HepG2 (cell line): Measurements from ENCODE around the gene MED19. TPM values are rescaled to one million over a fixed set of nuclear protein-coding genes. Genes with fewer than 3 reads are reported as not detected.

Experiments
- ATAC-seq: fragments of 200-7000 bp; cut with Tn5 transposase; 3 replicates; pipeline ENCODE4 v1.9.1; 2020; ENCODE audit warnings: mild to moderate bottlenecking, moderate library complexity
- BruUV-seq: library from RNA; stranded (reverse); fragments of 400-500 nt; replicated peaks from 2 replicates; lab custom pipeline; 2021; lab: Mats Ljungman, UMichigan
- CTCF ChIA-PET: fragments of 300-600 bp; formaldehyde crosslinking; extraction: SDS; loops from one replicate; lab custom pipeline; 2021; ENCODE audit warnings: low total read pairs, inconsistent platforms, low intra/inter-chr PET ratio; lab: Yijun Ruan, JAX
- POLR2A ChIA-PET: fragments of 350-600 bp; sonication (Branson Sonifier 250); formaldehyde crosslinking; loops from one replicate; lab custom pipeline; 2020; ENCODE audit warnings: antibody characterized with exemption, inconsistent platforms; lab: Yijun Ruan, JAX
- DNase-seq: peaks from one replicate; pipeline ENCODE4 v3.0.0-alpha.2; 2015; ENCODE audit warnings: low spot score
- FAIRE-seq: peaks from 3 replicates; lab custom pipeline; 2011; peaks lifted over from hg19 to GRCh38; lab: Jason Lieb, UNC
- H2AFZ ChIP-seq: one replicate; pipeline ENCODE4 v1.6.1; 2011; ENCODE audit warnings: low read length, inconsistent platforms
- H3K27ac ChIP-seq: fragments of 300-600 bp; 3 replicates; pipeline ENCODE4 v1.8.0; 2011; ENCODE audit warnings: mixed run types, mild to moderate bottlenecking, mixed read lengths, low read length, inconsistent platforms; ENCODE audit not compliant: insufficient read depth; ENCODE audit errors: extremely low read length
- H3K27me3 ChIP-seq, 2 experiments: fragments of 200-600 bp in 1 of 2; 2 replicates in 1 of 2; 3 replicates in 1 of 2; pipeline versions ENCODE4 v1.6.0 to v1.8.0; 2011; ENCODE audit warnings: low read length in 2 of 2, mild to moderate bottlenecking in 2 of 2, moderate library complexity in 2 of 2, inconsistent platforms in 1 of 2; ENCODE audit not compliant: insufficient read depth in 2 of 2, control insufficient read depth in 1 of 2
- H3K36me3 ChIP-seq, 2 experiments: fragments of 200-600 bp in 1 of 2; replicated peaks in 1 of 2; 2 replicates in 1 of 2; 3 replicates in 1 of 2; pipeline versions ENCODE4 v1.5.1 to v1.8.0; 2011; ENCODE audit warnings: low read length in 2 of 2, inconsistent platforms in 1 of 2; ENCODE audit not compliant: insufficient read depth in 2 of 2, control insufficient read depth in 1 of 2
- H3K4me1 ChIP-seq: 2 replicates; pipeline ENCODE4 v1.5.1; 2012; ENCODE audit warnings: low read length, inconsistent platforms; ENCODE audit not compliant: insufficient read depth
- H3K4me2 ChIP-seq: 2 replicates; pipeline ENCODE4 v1.6.0; 2011; ENCODE audit warnings: low read depth, low read length, inconsistent platforms
- H3K4me3 ChIP-seq, 3 experiments: fragments of 200-600 bp in 1 of 3; sonication (generic), shearing (Covaris generic) in 1 of 3; replicated peaks in 1 of 3; 2 replicates each; pipeline ENCODE4 v1.5.1; 2011 to 2016; ENCODE audit warnings: low read length in 3 of 3, inconsistent platforms in 2 of 3, low read depth in 2 of 3, mild to moderate bottlenecking in 2 of 3, control low read depth in 1 of 3, mixed read lengths in 1 of 3; ENCODE audit not compliant: insufficient read depth in 1 of 3
- H3K79me2 ChIP-seq: one replicate; pipeline ENCODE4 v1.6.1; 2011; ENCODE audit warnings: low read length, inconsistent platforms; ENCODE audit not compliant: insufficient read depth
- H3K9ac ChIP-seq: 2 replicates; pipeline ENCODE4 v1.6.0; 2011; ENCODE audit warnings: mild to moderate bottlenecking, low read depth, low read length, inconsistent platforms; ENCODE audit not compliant: insufficient read depth
- H3K9me3 ChIP-seq: 2 replicates; pipeline ENCODE4 v1.5.1; 2012; ENCODE audit warnings: mild to moderate bottlenecking, low read length
- H4K20me1 ChIP-seq: 2 replicates; pipeline ENCODE4 v1.6.0; 2011; ENCODE audit warnings: inconsistent platforms, mild to moderate bottlenecking, low read length, moderate library complexity; ENCODE audit not compliant: insufficient read depth
- E2F1 ChIP-seq: sonication (generic); formaldehyde crosslinking; IDR thresholded peaks from 2 replicates; pipeline ENCODE4 v1.5.0; 2020; ENCODE audit warnings: missing genetic modification reagents
- MTF2 ChIP-seq: sonication (generic); formaldehyde crosslinking; IDR thresholded peaks from 2 replicates; pipeline ENCODE4 v1.5.0; 2020; ENCODE audit warnings: missing genetic modification reagents, borderline replicate concordance
- NFE2L2 ChIP-seq: fragments of 150-350 bp; IDR thresholded peaks from 2 replicates; pipeline ENCODE4 v1.6.1; 2014; ENCODE audit warnings: low read length
- PHF8 ChIP-seq: sonication (generic); formaldehyde crosslinking; IDR thresholded peaks from 2 replicates; pipeline ENCODE4 v1.5.0; 2020; ENCODE audit warnings: missing genetic modification reagents
- SIX1 ChIP-seq: sonication (generic); formaldehyde crosslinking; IDR thresholded peaks from 2 replicates; pipeline ENCODE4 v1.4.0; 2020; ENCODE audit warnings: missing genetic modification reagents, borderline replicate concordance
- SNRNP70 ChIP-seq: fragments of 200-400 bp; formaldehyde crosslinking; IDR thresholded peaks from 2 replicates; pipeline ENCODE4 v1.6.1; 2017; ENCODE audit warnings: mild to moderate bottlenecking, low read depth, low read length, moderate library complexity
- SP4 ChIP-seq: sonication (generic); formaldehyde crosslinking; IDR thresholded peaks from 2 replicates; pipeline ENCODE4 v1.8.1; 2023; ENCODE audit warnings: mild to moderate bottlenecking, missing genetic modification reagents
- ZHX2 ChIP-seq, 2 experiments: sonication (generic) in 1 of 2; formaldehyde crosslinking in 1 of 2; IDR thresholded peaks; 2 replicates each; pipeline versions ENCODE4 v1.6.1 to v1.9.0; 2014 to 2022; ENCODE audit warnings: antibody characterized with exemption in 1 of 2, borderline replicate concordance in 1 of 2, inconsistent platforms in 1 of 2, low read depth in 1 of 2, missing genetic modification reagents in 1 of 2
- ZNF670 ChIP-seq: sonication (generic); formaldehyde crosslinking; IDR thresholded peaks from 2 replicates; pipeline ENCODE4 v1.8.0; 2022; ENCODE audit warnings: mild to moderate bottlenecking, missing genetic modification reagents, borderline replicate concordance
- in situ Hi-C: cut with HindIII; loops from 2 replicates; pipeline ENCODE4 v1.10.0; 2017; ENCODE audit warnings: low pct_unique_long_range_greater_than_20kb; ENCODE audit not compliant: extremely low pct_ligation_motif_present
- intact Hi-C: fragments of 100-400 bp; cut with micrococcal nuclease; formaldehyde crosslinking; loops from one replicate; pipeline ENCODE4 v1.10.0; 2022; ENCODE audit not compliant: unreplicated experiment
- polyA plus RNA-seq, 8 experiments: library from polyadenylated mRNA; depleted of rRNA in 3 of 8; stranded (reverse) in 7 of 8; unstranded in 1 of 8; fragments of >200 nt; fragmentation: Illumina TruSeq in 4 of 8; extraction: Trizol in 4 of 8; gene quantifications; 2 replicates each; pipeline versions ENCODE4 v1.2.1 to v1.2.3, GENCODE V29; 2011 to 2016; ENCODE audit warnings: low read depth in 4 of 8, missing spikeins in 1 of 8, mixed read lengths in 1 of 8; ENCODE audit not compliant: insufficient read depth in 1 of 8
- total RNA-seq, 5 experiments: library from RNA; depleted of rRNA; stranded (reverse); fragments of >200 nt; fragmentation: Illumina TruSeq; extraction: Trizol; gene quantifications; 2 replicates each; pipeline ENCODE4 v1.2.3, GENCODE V29; 2016; ENCODE audit warnings: low read depth in 1 of 5

MED19 gene
- total and polyA plus RNA-seq, 2 of the 13 experiments (the other 11 are each of a cell fraction or from before 2014, with no cell fraction given), result 12.9 to 13.8 TPM

DNA sequence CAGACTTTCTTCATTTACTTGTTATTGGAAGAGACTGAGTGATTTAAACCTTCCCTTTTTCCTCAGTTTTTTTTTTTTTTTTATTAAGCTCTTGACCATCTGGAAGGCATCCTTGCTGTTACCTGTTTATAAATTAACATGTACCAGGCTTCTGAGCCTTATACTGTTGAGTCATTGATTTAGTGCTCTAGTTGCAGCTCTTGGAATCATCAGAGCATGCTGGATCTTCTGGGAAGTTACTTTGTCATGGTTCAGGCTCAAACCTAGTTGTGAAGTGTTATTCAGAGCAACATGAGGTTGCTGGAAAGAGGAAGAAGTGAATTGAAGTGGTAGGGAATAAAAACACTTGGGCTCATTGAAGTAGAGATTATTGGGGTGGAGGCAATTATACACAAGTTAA lies 37.8 kb downstream of the MED19 start:
- Histone ChIP-seq H3K4me3 (no peak overlapping the region), H3K4me2 (no peak overlapping the region), H3K27ac (no peak overlapping the region), H3K79me2 (peaks cover 62% of the 10 kb centered on the region), H3K36me3 (peaks cover 11 to 50% of the 10 kb centered on the region in 2 experiments), H3K9ac (no peak overlapping the region), H3K27me3 (no peaks in the 10 kb centered on the region), H4K20me1 (no peaks in the 10 kb centered on the region), H3K4me1 (peaks cover 54% of the 10 kb centered on the region), H2AFZ (no peak overlapping the region), H3K9me3 (no peaks in the 10 kb centered on the region)
- ChIA-PET POLR2A (no interaction called here), CTCF (no interaction called here)
- ATAC-seq (no peak), FAIRE-seq (no peak), DNase-seq (no peak)
- TF ChIP-seq SP4 (CRISPR knock-in tag), result no peak
- no peak for TF ChIP-seq PHF8 (CRISPR knock-in tag)
- TF ChIP-seq E2F1 (CRISPR knock-in tag), result no peak
- TF ChIP-seq SIX1, result no peak
- no peak for TF ChIP-seq SNRNP70
- no peak for TF ChIP-seq MTF2 (CRISPR knock-in tag)
- TF ChIP-seq ZNF670 (CRISPR knock-in tag), result no peak
- no peak for TF ChIP-seq ZHX2 (IDR thresholded peaks at IDR 0.05; ENCODE audit: low read depth)
- TF ChIP-seq ZHX2 (CRISPR knock-in tag; IDR thresholded peaks at IDR 0.05; ENCODE audit: borderline replicate concordance), result no peak
- TF ChIP-seq NFE2L2, result no peak
- in situ Hi-C loops (loop anchor here (25.0 kb wide), 2 partner anchors 613 to 838 kb away; partner anchors contain the start of gene OR5B21), intact Hi-C loops (no loop called here)
- no TSS peak for BruUV-seq
